Stimulated activated CD8-positive, alpha-beta memory T cell treated with anti-CD3 and anti-CD28 coated beads, Interleukin-15, amount 100 ng/mL, for 24 hours (primary cell): ENCODE data around the gene C1orf35.
"Not testable (repeated sequence)": the region's sequence is repeated elsewhere in the genome, so short reads cannot be mapped to it uniquely, and the experiment has no call there.

ENCODE experiments used
- DNase-seq: peaks from one replicate; pipeline ENCODE4 v3.0.0-alpha.2; 2020; ENCODE audit warnings: low read depth

C1orf35 gene

DNA sequence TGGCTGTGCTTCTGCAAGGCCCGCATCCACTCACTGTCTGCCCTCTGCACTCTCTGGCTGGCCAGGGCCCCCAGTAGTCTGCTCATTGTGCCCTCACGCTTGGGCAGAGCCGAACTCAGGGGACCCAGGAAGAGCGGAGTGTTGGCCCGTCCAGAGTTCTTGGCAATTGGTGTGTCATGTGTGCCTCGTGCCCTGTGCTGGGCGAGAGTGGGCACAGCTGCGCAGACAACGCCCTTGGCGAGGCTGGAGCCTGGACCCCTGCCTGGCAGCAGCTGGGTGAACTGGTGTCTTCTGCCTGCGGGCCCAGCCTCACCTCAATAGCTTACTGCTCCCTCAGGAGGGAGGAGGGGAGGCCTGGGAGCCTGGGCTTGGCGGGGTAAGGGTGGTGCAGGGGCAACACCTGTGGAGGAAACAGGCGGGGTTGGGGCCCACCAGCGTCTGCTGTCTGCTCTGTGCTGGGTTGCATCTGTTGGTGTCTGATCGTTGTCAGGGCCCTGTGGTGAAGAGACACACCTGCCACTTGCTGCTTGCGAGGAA, 39.1 kb upstream of the C1orf35 start:
- no peak for DNase-seq

GRCh38 chr1:228141226-228142044, 38.3 kb upstream of the C1orf35 start:
- no peak for DNase-seq

- DNase-seq: no peak
These were observed 37.6 kb upstream of the C1orf35 start for GRCh38 chr1:228140724-228141225.

DNA sequence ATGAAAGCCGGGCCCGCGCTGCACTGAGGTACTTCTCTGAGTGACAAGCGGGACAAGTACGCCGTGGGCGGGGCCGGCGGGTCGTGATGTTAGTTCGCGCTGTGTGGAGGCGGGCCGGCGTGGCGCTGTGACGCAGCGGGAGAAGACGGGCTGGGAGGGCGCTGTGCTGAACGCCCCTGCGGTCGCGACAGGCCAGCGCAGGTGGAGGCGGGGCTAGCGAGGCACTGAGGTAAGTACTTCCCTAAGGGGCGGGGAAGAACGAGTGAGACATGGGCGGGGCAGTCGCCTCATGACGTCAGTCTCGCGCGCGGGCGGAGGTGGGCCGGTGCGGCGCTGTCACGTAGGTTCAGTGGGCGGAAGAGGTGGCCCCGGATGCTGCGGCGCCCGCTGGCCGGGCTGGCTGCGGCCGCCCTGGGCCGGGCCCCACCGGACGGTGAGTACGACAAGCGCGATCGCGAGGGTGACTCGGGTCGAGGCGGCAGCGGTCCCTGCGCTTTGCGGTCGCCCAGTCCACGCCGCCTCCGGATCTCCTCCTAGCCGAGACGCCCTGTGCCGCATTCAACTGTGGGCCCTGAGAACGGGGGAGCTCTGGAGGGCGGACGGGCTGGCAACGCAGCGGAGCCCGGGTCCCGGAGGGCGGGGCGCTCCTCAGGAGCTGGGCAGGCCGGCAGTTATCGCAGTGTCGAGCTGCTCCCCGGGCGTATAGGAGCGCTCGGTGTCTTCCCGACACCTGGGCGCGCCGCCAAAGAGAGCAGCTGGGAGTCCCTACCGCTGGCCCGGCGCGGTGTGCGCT, 37.0 kb upstream of the C1orf35 start, which contains the start of gene GUK1:
TSS of gene GUK1 (plus strand) at position 349 of the 793 bp plus-strand sequence. CDS start at position 373, 24 bp downstream.
- peak; percentile 99 for DNase-seq

DNA sequence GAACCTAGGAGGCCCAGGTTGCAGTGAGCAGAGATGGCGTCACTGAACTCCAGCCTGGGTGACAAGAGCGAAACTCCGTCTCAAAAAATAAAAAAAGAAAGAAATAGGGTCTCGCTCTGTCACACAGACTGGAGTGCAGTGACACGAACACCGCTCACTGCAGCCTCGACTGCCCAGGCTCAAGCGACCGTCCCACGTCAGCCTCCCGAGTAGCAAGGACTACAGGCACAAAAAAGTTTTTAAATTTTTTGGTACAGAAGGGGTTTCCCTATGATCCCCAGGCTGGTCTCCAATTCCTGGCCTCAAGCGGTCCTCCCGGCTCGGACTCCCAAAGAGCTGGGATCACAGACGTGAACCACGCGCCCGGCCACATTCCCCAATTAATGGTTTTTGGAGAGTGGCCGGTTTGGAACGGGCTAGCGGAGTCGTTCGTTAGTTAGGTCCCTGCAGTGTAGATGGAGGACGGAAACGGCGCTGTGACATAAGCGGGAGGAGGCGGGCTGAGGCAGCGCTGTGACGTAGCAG, 36.3 kb upstream of the C1orf35 start:
- no peak for DNase-seq

GRCh38 chr1:228136901-228137300, 33.8 kb upstream of the C1orf35 start:
- no peak for DNase-seq

DNA sequence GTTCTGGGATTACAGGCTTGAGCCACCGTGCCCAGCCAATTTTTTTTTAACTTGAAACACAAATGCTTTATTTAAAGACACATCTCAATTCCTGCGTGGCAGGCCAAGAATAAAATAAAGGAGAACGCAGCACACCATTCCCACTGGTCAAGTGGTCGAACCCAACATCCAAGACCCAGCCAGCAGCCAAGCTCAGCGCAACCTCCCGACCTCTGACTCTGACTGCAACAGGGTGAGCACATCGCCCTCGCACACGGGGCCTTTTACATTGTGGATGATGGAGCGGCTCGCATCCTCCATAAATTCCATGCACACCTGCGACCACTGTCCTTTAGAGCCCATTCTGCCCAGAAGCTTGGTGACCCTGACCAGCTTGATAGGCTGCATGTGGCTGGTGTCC, 31.5 kb upstream of the C1orf35 start:
- DNase-seq: no peak

DNA sequence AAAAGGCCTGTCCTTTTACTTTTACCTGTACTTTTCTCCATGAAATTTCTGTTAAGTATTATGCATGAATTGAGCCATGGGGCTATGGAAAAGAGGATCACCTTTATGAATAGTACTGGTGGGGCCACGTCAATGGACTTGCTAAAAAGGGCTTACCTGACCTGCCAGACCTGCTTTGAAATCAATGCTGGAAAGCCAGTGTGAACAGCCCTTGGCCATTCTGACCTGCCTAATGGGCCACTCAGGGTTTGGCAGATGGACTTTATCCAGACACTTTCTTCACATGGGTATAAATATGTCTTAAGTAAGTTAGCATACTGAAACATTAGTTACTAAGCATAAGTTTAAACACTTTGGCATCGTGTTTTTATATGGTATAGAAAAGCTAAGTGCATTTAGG, 28.6 kb upstream of the C1orf35 start:
- DNase-seq: no peak

DNA sequence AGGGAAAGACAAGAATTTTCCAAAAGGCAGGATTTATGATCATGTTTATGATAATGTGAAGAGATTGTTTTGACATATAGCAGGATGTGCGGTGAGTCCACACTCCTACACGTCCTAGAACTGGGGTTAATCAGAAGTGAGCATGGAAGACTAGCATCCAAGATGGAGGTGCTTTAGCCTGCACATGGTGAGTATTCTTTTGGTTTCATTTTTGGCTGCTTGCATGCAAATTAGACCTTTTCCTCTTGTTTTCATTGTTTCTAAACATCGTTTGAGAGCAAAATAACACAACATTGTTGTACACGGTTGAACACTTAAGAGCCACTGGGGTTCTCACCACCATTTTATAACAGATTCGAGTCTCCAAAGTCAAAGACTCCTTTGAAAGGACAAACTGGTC, 22.1 kb upstream of the C1orf35 start:
- DNase-seq: no peak

GRCh38 chr1:228123505-228123904, 20.4 kb upstream of the C1orf35 start:
- no peak for DNase-seq

- DNase-seq: no peak
These were observed 19.9 kb upstream of the C1orf35 start for GRCh38 chr1:228122921-228123441.

DNA sequence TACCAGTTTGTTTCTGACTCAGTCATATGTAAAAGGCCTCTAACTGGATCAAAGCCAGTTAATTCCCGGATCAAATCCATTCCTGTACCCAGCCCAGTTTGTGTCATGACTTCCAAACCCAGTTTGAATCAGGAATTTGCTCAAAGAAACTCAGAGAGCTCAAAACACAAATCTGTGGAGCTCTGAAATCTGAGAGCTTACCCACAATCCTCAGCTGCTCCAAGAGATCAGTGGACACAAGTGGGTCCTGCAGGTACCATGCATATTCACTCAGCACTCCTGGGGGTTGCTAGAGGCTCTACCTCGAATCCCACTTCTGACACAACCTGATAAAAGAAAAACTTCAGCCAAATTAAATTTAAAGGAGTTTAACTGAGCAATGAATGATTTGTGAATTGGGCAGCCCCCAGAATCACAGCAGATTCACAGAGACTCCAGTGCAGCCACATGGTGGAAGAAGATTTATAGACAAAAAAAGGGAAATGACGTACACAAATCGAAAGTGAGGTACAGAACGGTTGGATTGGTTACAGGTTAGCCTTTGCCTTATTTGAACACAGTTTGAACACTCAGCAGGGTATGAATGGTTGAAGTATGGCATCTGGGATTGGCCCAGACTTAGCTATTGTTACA, 17.8 kb upstream of the C1orf35 start:
- no peak for DNase-seq

GRCh38 chr1:228120351-228120750, 17.2 kb upstream of the C1orf35 start:
- no peak for DNase-seq

GRCh38 chr1:228118040-228118439, 14.9 kb upstream of the C1orf35 start:
- DNase-seq: no peak

GRCh38 chr1:228117335-228117734, 14.2 kb upstream of the C1orf35 start:
- no peak for DNase-seq

DNA sequence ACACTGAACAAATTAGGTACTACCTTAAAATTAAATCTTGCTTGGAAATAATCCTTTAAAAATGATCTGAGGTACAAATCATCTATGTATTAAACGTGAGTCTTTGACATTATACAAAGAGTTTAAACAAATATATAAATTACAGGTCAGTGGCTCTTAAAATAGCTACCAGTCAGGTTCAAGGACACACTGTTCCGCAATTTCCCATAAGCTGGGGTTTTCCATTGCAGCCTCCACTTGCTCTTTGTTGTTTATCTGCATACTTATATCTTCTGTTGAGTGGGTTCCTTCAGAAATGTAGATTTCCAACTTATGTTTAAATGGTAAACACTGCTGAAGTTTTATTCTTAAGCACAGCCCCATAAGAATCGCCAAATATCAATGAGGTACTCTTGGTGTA, 11.7 kb upstream of the C1orf35 start:
- no peak for DNase-seq

GRCh38 chr1:228112617-228113016, 9.5 kb upstream of the C1orf35 start:
- DNase-seq: no peak

GRCh38 chr1:228112167-228112566, 9.0 kb upstream of the C1orf35 start:
- DNase-seq: no peak

DNA sequence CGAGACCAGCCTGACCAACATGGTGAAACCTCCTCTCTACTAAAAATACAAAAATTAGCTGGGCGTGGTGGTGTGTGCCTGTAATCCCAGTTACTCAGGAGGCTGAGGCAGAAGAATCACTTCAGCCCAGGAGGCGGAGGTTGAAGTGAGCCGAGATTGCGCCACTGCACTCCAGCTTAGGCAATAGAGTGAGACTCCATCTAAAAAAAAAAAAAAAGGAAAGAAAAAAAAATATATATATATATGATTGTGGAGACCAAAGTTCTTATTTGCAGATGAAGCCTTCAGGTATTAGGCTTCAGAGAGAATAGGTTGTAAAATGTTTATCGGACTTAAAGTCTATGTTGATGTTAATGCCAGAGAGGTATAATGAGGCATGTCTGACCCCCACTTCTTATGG, 8.2 kb upstream of the C1orf35 start:
- DNase-seq: not testable (repeated sequence)

- no peak for DNase-seq
These were observed 7.4 kb upstream of the C1orf35 start for GRCh38 chr1:228110556-228110955.

- no peak for DNase-seq
These were observed 6.9 kb upstream of the C1orf35 start for GRCh38 chr1:228109962-228110488.
